MM.1S (cell line): ENCODE measurements around the gene SCGB1A1.

Experiments used
- DNase-seq: peaks from one replicate; pipeline ENCODE4 v3.0.0-alpha.2; 2015
- H2AFZ ChIP-seq: fragments of 300-600 bp; sonication (generic); 2 replicates; pipeline ENCODE4 v1.6.0; 2016; ENCODE audit warnings: antibody characterized with exemption, low read length
- H3F3A ChIP-seq: fragments of 300-600 bp; sonication (generic); 2 replicates; pipeline ENCODE4 v1.6.1; 2016; ENCODE audit warnings: mild to moderate bottlenecking, antibody characterized with exemption, low read length, moderate library complexity, mixed read lengths; ENCODE audit not compliant: insufficient read depth
- H3K27ac ChIP-seq: fragments of 300-600 bp; sonication (generic); 2 replicates; pipeline ENCODE4 v1.5.1; 2016; ENCODE audit warnings: mild to moderate bottlenecking, low read length
- H3K27me3 ChIP-seq: fragments of 300-600 bp; sonication (generic); replicated peaks from 2 replicates; pipeline ENCODE4 v1.6.0; 2016; ENCODE audit warnings: low read length; ENCODE audit not compliant: insufficient read depth
- H3K36me3 ChIP-seq: fragments of 300-600 bp; sonication (generic); replicated peaks from 2 replicates; pipeline ENCODE4 v1.6.1; 2016; ENCODE audit warnings: mild to moderate bottlenecking, low read length, mixed read lengths; ENCODE audit not compliant: insufficient read depth
- H3K4me1 ChIP-seq: fragments of 300-600 bp; sonication (generic); 2 replicates; pipeline ENCODE4 v1.6.1; 2016; ENCODE audit warnings: low read length, mixed read lengths
- H3K4me2 ChIP-seq: fragments of 300-600 bp; sonication (generic); 2 replicates; pipeline ENCODE4 v1.6.0; 2016; ENCODE audit warnings: low read depth, low read length
- H3K4me3 ChIP-seq: fragments of 300-600 bp; sonication (generic); 2 replicates; pipeline ENCODE4 v1.5.1; 2016; ENCODE audit warnings: low read length, mixed read lengths
- H3K79me2 ChIP-seq: fragments of 300-600 bp; sonication (generic); 2 replicates; pipeline ENCODE4 v1.6.1; 2016; ENCODE audit warnings: mixed run types, low read length, mixed read lengths
- H3K9ac ChIP-seq: fragments of 300-600 bp; sonication (generic); 2 replicates; pipeline ENCODE4 v1.6.1; 2016; ENCODE audit warnings: low read length, mixed read lengths
- H3K9me2 ChIP-seq: fragments of 300-600 bp; sonication (generic); replicated peaks from 2 replicates; pipeline ENCODE4 v1.6.1; 2016; ENCODE audit warnings: mild to moderate bottlenecking, low read length, mixed read lengths; ENCODE audit not compliant: insufficient read depth
- H3K9me3 ChIP-seq: fragments of 300-600 bp; sonication (generic); replicated peaks from 2 replicates; pipeline ENCODE4 v1.6.1; 2016; ENCODE audit warnings: mild to moderate bottlenecking, low read length, mixed read lengths; ENCODE audit not compliant: insufficient read depth
- H4K20me1 ChIP-seq: fragments of 300-600 bp; sonication (generic); 2 replicates; pipeline ENCODE4 v1.6.1; 2016; ENCODE audit warnings: mild to moderate bottlenecking, low read length, moderate library complexity, mixed read lengths; ENCODE audit not compliant: insufficient read depth
- CTCF ChIP-seq: fragments of 300-600 bp; sonication (generic); IDR thresholded peaks from 2 replicates; pipeline ENCODE4 v1.5.1; 2016; ENCODE audit warnings: antibody characterized with exemption, low read length, mixed read lengths
- EZH2 ChIP-seq: fragments of 300-600 bp; sonication (generic); optimal IDR thresholded peaks from 2 replicates; pipeline ENCODE3; 2017; ENCODE audit warnings: low read depth, mild to moderate bottlenecking, antibody characterized with exemption, low read length, mixed read lengths
- EZH2phosphoT487 ChIP-seq: fragments of 300-600 bp; sonication (generic); IDR thresholded peaks from 2 replicates; pipeline ENCODE4 v1.6.1; 2018; ENCODE audit warnings: antibody characterized with exemption, low read length

Gene SCGB1A1

DNA sequence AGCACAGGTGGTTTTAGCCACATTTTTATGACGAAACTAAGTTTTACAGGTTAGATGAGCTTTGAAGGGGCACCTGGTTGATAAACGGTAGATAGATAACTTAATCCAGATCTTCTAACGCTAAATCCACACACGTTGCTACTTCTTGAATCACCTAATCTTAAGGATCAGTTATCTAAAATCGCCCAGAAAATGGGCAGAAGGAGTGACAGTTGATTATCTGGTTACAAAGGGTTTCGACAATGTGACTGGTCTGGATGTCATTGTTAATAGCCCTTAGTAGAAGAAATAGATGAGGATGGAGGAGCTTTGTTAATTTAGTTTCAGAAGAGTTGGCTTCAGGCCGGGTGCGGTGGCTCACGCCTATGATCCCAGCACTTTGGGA is 43.7 kb downstream of the SCGB1A1 start:
- Histone ChIP-seq H3K9ac (peak overlapping the region; percentile 53), H3K4me2 (peak overlapping the region; percentile 50), H3K79me2 (no peaks in the 10 kb centered on the region), H3K4me1 (peaks cover 46% of the 10 kb centered on the region), H3K27ac (peak overlapping the region; percentile 89), H3K27me3 (no peaks in the 10 kb centered on the region), H3K9me2 (no peaks in the 10 kb centered on the region), H2AFZ (peak overlapping the region; percentile 20; the same call in 1 of the 2 replicates), H4K20me1 (no peaks in the 10 kb centered on the region), H3K36me3 (no peaks in the 10 kb centered on the region), H3F3A (peaks cover 22% of the 10 kb centered on the region), H3K4me3 (peak overlapping the region; percentile 26; the same call in 1 of the 2 replicates), H3K9me3 (no peaks in the 10 kb centered on the region)
- no peak for TF ChIP-seq EZH2phosphoT487
- TF ChIP-seq CTCF, result no peak
- TF ChIP-seq EZH2, result no peak
- DNase-seq, result no peak

- peak overlapping the region; percentile 89 for H3K27ac ChIP-seq
- H3K9me3 ChIP-seq, result no peaks in the 10 kb centered on the region
- peaks cover 40% of the 10 kb centered on the region for H3K4me1 ChIP-seq
- peaks cover 22% of the 10 kb centered on the region for H3F3A ChIP-seq
- H2AFZ ChIP-seq, result peak overlapping the region; percentile 40; the same call in 1 of the 2 replicates
- H4K20me1 ChIP-seq, result no peaks in the 10 kb centered on the region
- no peaks in the 10 kb centered on the region for H3K27me3 ChIP-seq
- H3K9me2 ChIP-seq, result no peaks in the 10 kb centered on the region
- no peaks in the 10 kb centered on the region for H3K36me3 ChIP-seq
- peak; percentile 59 for DNase-seq
- peak overlapping the region; percentile 51 for H3K4me3 ChIP-seq
- H3K79me2 ChIP-seq, result no peaks in the 10 kb centered on the region
- peak overlapping the region; percentile 53 for H3K9ac ChIP-seq
- H3K4me2 ChIP-seq, result peak overlapping the region; percentile 50
- TF ChIP-seq CTCF (no peak), EZH2 (no peak), EZH2phosphoT487 (no peak)
These were observed 44.3 kb downstream of the SCGB1A1 start for GRCh38 chr11:62463121-62463542.

- H3K9ac ChIP-seq, result no peak overlapping the region
- no peak overlapping the region for H2AFZ ChIP-seq
- H3K79me2 ChIP-seq, result no peaks in the 10 kb centered on the region
These were observed 45.8 kb downstream of the SCGB1A1 start for GRCh38 chr11:62464655-62465054.

More at GRCh38 chr11:62464655-62465054, 45.8 kb downstream of the SCGB1A1 start:
- H3K27me3 ChIP-seq, result no peaks in the 10 kb centered on the region
- no peaks in the 10 kb centered on the region for H3K9me3 ChIP-seq
- peaks cover 22% of the 10 kb centered on the region for H3F3A ChIP-seq
- peaks cover 25% of the 10 kb centered on the region for H3K4me1 ChIP-seq
- H3K4me2 ChIP-seq, result no peak overlapping the region
- H3K27ac ChIP-seq, result no peak overlapping the region
- TF ChIP-seq CTCF, result no peak
- no peak for TF ChIP-seq EZH2
- no peak for TF ChIP-seq EZH2phosphoT487
- no peaks in the 10 kb centered on the region for H3K9me2 ChIP-seq
- H3K36me3 ChIP-seq, result no peaks in the 10 kb centered on the region
- peak; percentile 37 for DNase-seq
- H4K20me1 ChIP-seq, result no peaks in the 10 kb centered on the region
- H3K4me3 ChIP-seq, result no peak overlapping the region
